ENCODE measurements around the gene SMG6. TPM values are rescaled to one million over a fixed set of nuclear protein-coding genes. Genes with fewer than 3 reads are reported as not detected.

Gene SMG6
- total RNA-seq, 2 experiments from 2014 or later: 39.3 to 39.7 TPM

GRCh38 chr17:2253362-2253761, 50.2 kb downstream of the SMG6 start:
- Mint-ChIP-seq H3K9me3 (peaks cover 5% of the 10 kb centered on the region), H3K36me3 (ENCODE audit: low read depth) (peaks cover 58% of the 10 kb centered on the region), H3K27me3 (no peaks in the 10 kb centered on the region), H3K4me1 (ENCODE audit: low read depth) (peaks cover 66% of the 10 kb centered on the region), H3K4me3 (peak overlapping the region; percentile 68), H3K27ac (peak overlapping the region; percentile 85)
- Histone ChIP-seq H3K36me3 (ENCODE audit: insufficient read depth, low read length) (peaks cover 19% of the 10 kb centered on the region), H3K4me1 (ENCODE audit: insufficient read depth, low read length) (peaks cover 36% of the 10 kb centered on the region), H3K27me3 (ENCODE audit: control insufficient read depth in 1 of 2, insufficient read depth in 2 of 2, low read length in 2 of 2) (no peaks in the 10 kb centered on the region), H3K4me3 (ENCODE audit: low read length) (no peak overlapping the region), H3K9me3 (ENCODE audit: control insufficient read depth in 1 of 2, insufficient read depth in 1 of 2, low read length in 2 of 2) (no peaks in the 10 kb centered on the region), H3K27ac (ENCODE audit: low read depth in 1 of 2, low read length in 2 of 2) (no peak overlapping the region)
- no peak for TF ChIP-seq CTCF (IDR thresholded peaks at IDR 0.05)
- POLR2A ChIA-PET: interaction anchor here (1.3 to 7.9 kb wide), 4 partner anchors 8 to 38 kb away, joined by 3 to 77 read pairs (median 4); no protein-coding TSS in a partner anchor
- intact Hi-C loops (cut with DNase I, micrococcal nuclease): no loop called here
- DNase-seq (no peak), ATAC-seq (ENCODE audit: poor library complexity) (peak; percentile 18)
- CTCF ChIA-PET: interaction anchor here (0.7 to 2.5 kb wide), 3 partner anchors 9 to 40 kb away, joined by 3 to 15 read pairs (median 4); no protein-coding TSS in a partner anchor

GRCh38 chr17:2251098-2251497, 52.5 kb downstream of the SMG6 start:
- Histone ChIP-seq H3K4me3 (ENCODE audit: low read length) (no peak overlapping the region), H3K36me3 (ENCODE audit: insufficient read depth, low read length) (peaks cover 19% of the 10 kb centered on the region), H3K4me1 (ENCODE audit: insufficient read depth, low read length) (peaks cover 25% of the 10 kb centered on the region), H3K9me3 (ENCODE audit: control insufficient read depth in 1 of 2, insufficient read depth in 1 of 2, low read length in 2 of 2) (no peaks in the 10 kb centered on the region), H3K27ac (ENCODE audit: low read depth in 1 of 2, low read length in 2 of 2) (no peak overlapping the region), H3K27me3 (ENCODE audit: control insufficient read depth in 1 of 2, insufficient read depth in 2 of 2, low read length in 2 of 2) (no peaks in the 10 kb centered on the region)
- ATAC-seq (ENCODE audit: poor library complexity) (no peak), DNase-seq (no peak)
- H3K27me3 Mint-ChIP-seq: no peaks in the 10 kb centered on the region
- H3K36me3 Mint-ChIP-seq (ENCODE audit: low read depth): peaks cover 69% of the 10 kb centered on the region
- intact Hi-C loops (cut with DNase I, micrococcal nuclease): no loop called here
- CTCF ChIA-PET: interaction anchor here (0.7 to 1.1 kb wide), 2 partner anchors 27 to 31 kb away, joined by 3 read pairs; no protein-coding TSS in a partner anchor
- TF ChIP-seq CTCF (IDR thresholded peaks at IDR 0.05): no peak
- H3K9me3 Mint-ChIP-seq: peaks cover 5% of the 10 kb centered on the region
- H3K4me1 Mint-ChIP-seq (ENCODE audit: low read depth): peaks cover 64% of the 10 kb centered on the region
- H3K4me3 Mint-ChIP-seq: no peak overlapping the region
- peak overlapping the region; percentile 78 for H3K27ac Mint-ChIP-seq
- POLR2A ChIA-PET: interaction anchor here (1.5 to 7.9 kb wide), 2 partner anchors 9 to 13 kb away, joined by 8 to 77 read pairs; no protein-coding TSS in a partner anchor

GRCh38 chr17:2250140-2251095, 53.2 kb downstream of the SMG6 start:
- ChIA-PET POLR2A (interaction anchor here (1.5 to 7.9 kb wide), 2 partner anchors 9 to 14 kb away, joined by 8 to 77 read pairs; no protein-coding TSS in a partner anchor), CTCF (interaction anchor here (0.7 to 1.1 kb wide), 2 partner anchors 27 to 31 kb away, joined by 3 read pairs; no protein-coding TSS in a partner anchor)
- Histone ChIP-seq H3K27ac (ENCODE audit: low read depth in 1 of 2, low read length in 2 of 2) (no peak overlapping the region), H3K4me1 (ENCODE audit: insufficient read depth, low read length) (peaks cover 25% of the 10 kb centered on the region), H3K36me3 (ENCODE audit: insufficient read depth, low read length) (peaks cover 24% of the 10 kb centered on the region), H3K27me3 (ENCODE audit: control insufficient read depth in 1 of 2, insufficient read depth in 2 of 2, low read length in 2 of 2) (no peaks in the 10 kb centered on the region), H3K9me3 (ENCODE audit: control insufficient read depth in 1 of 2, insufficient read depth in 1 of 2, low read length in 2 of 2) (no peaks in the 10 kb centered on the region), H3K4me3 (ENCODE audit: low read length) (no peak overlapping the region)
- Mint-ChIP-seq H3K27ac (peak overlapping the region; percentile 78), H3K36me3 (ENCODE audit: low read depth) (peaks cover 65% of the 10 kb centered on the region), H3K9me3 (peaks cover 5% of the 10 kb centered on the region), H3K4me1 (ENCODE audit: low read depth) (peaks cover 57% of the 10 kb centered on the region), H3K27me3 (no peaks in the 10 kb centered on the region), H3K4me3 (peak overlapping the region; percentile 1)
- DNase-seq (peak in 8 of 14 experiments; percentile 19 to 70 (median 54)), ATAC-seq (ENCODE audit: poor library complexity) (peak; percentile 78)
- no peak for TF ChIP-seq CTCF (IDR thresholded peaks at IDR 0.05)
- intact Hi-C loops (cut with DNase I, micrococcal nuclease): no loop called here

Data from CD4-positive, alpha-beta T cell (primary cell).